Panc1 (cell line): ENCODE measurements around the gene ITGA11. TPM values are rescaled to one million over a fixed set of nuclear protein-coding genes. Genes with fewer than 3 reads are reported as not detected.

Experiments used
- ATAC-seq: fragments of 200-7000 bp; cut with Tn5 transposase; 2 replicates; pipeline ENCODE4 v1.9.1; 2020; ENCODE audit warnings: mild to moderate bottlenecking, moderate library complexity
- BruUV-seq: library from RNA; stranded (reverse); fragments of 400-500 nt; replicated peaks from 2 replicates; lab custom pipeline; 2021; lab: Mats Ljungman, UMichigan
- CTCF ChIA-PET: fragments of 300-600 bp; sonication (Branson Sonifier 250); formaldehyde crosslinking; loops from one replicate; lab custom pipeline; 2022; ENCODE audit warnings: antibody characterized with exemption; lab: Charles Lee
- POLR2A ChIA-PET: fragments of 300-600 bp; sonication (Branson Sonifier 250); formaldehyde crosslinking; loops from one replicate; lab custom pipeline; 2022; ENCODE audit warnings: antibody characterized with exemption; lab: Charles Lee
- DNase-seq: peaks from one replicate; pipeline ENCODE4 v3.0.0-alpha.2; 2010; ENCODE audit warnings: low read depth, low spot score
- H3K27ac ChIP-seq: 2 replicates; pipeline ENCODE4 v1.5.1; 2011; ENCODE audit warnings: mild to moderate bottlenecking, low read length, inconsistent platforms
- H3K27me3 ChIP-seq: fragments of 200-500 bp; sonication (Bioruptor generic); 2 replicates; pipeline ENCODE4 v1.6.0; 2014; ENCODE audit warnings: low read length, inconsistent platforms; ENCODE audit not compliant: control insufficient read depth, insufficient read depth
- H3K36me3 ChIP-seq: fragments of 200-500 bp; sonication (Bioruptor generic); 2 replicates; pipeline ENCODE4 v1.5.1; 2014; ENCODE audit warnings: inconsistent platforms, mild to moderate bottlenecking, low read length, moderate library complexity; ENCODE audit not compliant: control insufficient read depth, insufficient read depth
- H3K4me1 ChIP-seq: 2 replicates; pipeline ENCODE4 v1.5.1; 2011; ENCODE audit warnings: inconsistent platforms, mild to moderate bottlenecking, low read length, moderate library complexity; ENCODE audit not compliant: control insufficient read depth, insufficient read depth
- H3K4me3 ChIP-seq, 2 experiments: 2 replicates each; pipeline ENCODE4 v1.5.1; 2011 to 2012; ENCODE audit warnings: low read depth in 2 of 2, low read length in 2 of 2, mild to moderate bottlenecking in 2 of 2, inconsistent platforms in 1 of 2, moderate library complexity in 1 of 2
- H3K9me3 ChIP-seq: fragments of 200-500 bp; sonication (Bioruptor generic); 2 replicates; pipeline ENCODE4 v1.5.1; 2014; ENCODE audit warnings: low read depth, mild to moderate bottlenecking, inconsistent platforms, low read length, moderate library complexity; ENCODE audit not compliant: control insufficient read depth, insufficient read depth
- POLR2AphosphoS5 ChIP-seq: IDR thresholded peaks from 2 replicates; pipeline ENCODE4 v1.6.1; 2012; ENCODE audit warnings: mild to moderate bottlenecking, low read depth, low read length, moderate library complexity
- SIN3A ChIP-seq: IDR thresholded peaks from 2 replicates; pipeline ENCODE4 v1.6.1; 2012; ENCODE audit warnings: low read depth, mild to moderate bottlenecking, low read length, moderate library complexity, borderline replicate concordance; ENCODE audit not compliant: insufficient read depth
- TCF7L2 ChIP-seq: IDR thresholded peaks from 2 replicates; pipeline ENCODE4 v1.6.1; 2011; ENCODE audit warnings: mild to moderate bottlenecking, low read depth, low read length, inconsistent platforms
- in situ Hi-C: cut with HindIII; loops from 2 replicates; pipeline ENCODE4 v1.10.0; 2016; ENCODE audit warnings: low sequenced_read_pairs, low pct_unique_long_range_greater_than_20kb
- intact Hi-C: fragments of 100-400 bp; cut with micrococcal nuclease; formaldehyde crosslinking; loops from one replicate; pipeline ENCODE4 v1.10.0; 2022; ENCODE audit not compliant: unreplicated experiment
- total RNA-seq: library from RNA; stranded (reverse); gene quantifications from one replicate; pipeline ENCODE4 v1.2.1, GENCODE V29; 2021; ENCODE audit not compliant: unreplicated experiment
- TF ChIP-seq, protein P1 (sequence below): fragments of 450-650 bp; IDR thresholded peaks from 2 replicates; pipeline ENCODE4 v1.5.1; 2017; ENCODE audit warnings: mild to moderate bottlenecking
- TF ChIP-seq, protein P2 (sequence below), 2 experiments: IDR thresholded peaks; 2 replicates each; pipeline ENCODE4 v1.6.1; 2011 to 2012; ENCODE audit warnings: low read depth in 2 of 2, control low read depth in 1 of 2, low read length in 1 of 2, mild to moderate bottlenecking in 1 of 2, moderate library complexity in 1 of 2; ENCODE audit not compliant: insufficient read depth in 1 of 2

The ITGA11 gene
- total RNA-seq, 1 experiment from 2014 or later, result 0.28 TPM

DNA sequence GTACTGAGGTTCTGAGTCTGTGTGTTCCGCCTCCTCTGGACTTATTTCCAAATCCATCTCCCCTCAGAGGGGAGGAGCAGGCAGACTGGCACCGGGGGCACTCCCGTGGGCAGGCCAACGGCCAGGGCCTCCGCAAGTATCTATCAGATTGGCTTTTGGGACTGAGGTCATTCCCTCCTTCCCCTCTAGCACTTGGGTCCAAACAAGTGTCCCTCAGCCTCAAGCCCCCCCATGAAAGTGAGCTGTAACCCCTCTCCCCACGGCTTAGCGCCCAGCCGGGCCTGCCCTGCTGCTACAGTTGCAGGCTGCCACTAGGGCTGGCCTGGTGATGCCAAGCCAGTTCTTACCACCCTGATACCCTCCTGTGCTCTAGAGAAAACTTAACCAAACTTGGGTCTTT is 17.4 kb downstream of the ITGA11 start:
- no peak for TF ChIP-seq TCF7L2
- TF ChIP-seq, protein P1, sequence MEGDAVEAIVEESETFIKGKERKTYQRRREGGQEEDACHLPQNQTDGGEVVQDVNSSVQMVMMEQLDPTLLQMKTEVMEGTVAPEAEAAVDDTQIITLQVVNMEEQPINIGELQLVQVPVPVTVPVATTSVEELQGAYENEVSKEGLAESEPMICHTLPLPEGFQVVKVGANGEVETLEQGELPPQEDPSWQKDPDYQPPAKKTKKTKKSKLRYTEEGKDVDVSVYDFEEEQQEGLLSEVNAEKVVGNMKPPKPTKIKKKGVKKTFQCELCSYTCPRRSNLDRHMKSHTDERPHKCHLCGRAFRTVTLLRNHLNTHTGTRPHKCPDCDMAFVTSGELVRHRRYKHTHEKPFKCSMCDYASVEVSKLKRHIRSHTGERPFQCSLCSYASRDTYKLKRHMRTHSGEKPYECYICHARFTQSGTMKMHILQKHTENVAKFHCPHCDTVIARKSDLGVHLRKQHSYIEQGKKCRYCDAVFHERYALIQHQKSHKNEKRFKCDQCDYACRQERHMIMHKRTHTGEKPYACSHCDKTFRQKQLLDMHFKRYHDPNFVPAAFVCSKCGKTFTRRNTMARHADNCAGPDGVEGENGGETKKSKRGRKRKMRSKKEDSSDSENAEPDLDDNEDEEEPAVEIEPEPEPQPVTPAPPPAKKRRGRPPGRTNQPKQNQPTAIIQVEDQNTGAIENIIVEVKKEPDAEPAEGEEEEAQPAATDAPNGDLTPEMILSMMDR, result no peak
- no peak for TF ChIP-seq POLR2AphosphoS5
- TF ChIP-seq SIN3A, result no peak
- TF ChIP-seq, protein P2, sequence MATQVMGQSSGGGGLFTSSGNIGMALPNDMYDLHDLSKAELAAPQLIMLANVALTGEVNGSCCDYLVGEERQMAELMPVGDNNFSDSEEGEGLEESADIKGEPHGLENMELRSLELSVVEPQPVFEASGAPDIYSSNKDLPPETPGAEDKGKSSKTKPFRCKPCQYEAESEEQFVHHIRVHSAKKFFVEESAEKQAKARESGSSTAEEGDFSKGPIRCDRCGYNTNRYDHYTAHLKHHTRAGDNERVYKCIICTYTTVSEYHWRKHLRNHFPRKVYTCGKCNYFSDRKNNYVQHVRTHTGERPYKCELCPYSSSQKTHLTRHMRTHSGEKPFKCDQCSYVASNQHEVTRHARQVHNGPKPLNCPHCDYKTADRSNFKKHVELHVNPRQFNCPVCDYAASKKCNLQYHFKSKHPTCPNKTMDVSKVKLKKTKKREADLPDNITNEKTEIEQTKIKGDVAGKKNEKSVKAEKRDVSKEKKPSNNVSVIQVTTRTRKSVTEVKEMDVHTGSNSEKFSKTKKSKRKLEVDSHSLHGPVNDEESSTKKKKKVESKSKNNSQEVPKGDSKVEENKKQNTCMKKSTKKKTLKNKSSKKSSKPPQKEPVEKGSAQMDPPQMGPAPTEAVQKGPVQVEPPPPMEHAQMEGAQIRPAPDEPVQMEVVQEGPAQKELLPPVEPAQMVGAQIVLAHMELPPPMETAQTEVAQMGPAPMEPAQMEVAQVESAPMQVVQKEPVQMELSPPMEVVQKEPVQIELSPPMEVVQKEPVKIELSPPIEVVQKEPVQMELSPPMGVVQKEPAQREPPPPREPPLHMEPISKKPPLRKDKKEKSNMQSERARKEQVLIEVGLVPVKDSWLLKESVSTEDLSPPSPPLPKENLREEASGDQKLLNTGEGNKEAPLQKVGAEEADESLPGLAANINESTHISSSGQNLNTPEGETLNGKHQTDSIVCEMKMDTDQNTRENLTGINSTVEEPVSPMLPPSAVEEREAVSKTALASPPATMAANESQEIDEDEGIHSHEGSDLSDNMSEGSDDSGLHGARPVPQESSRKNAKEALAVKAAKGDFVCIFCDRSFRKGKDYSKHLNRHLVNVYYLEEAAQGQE (IDR thresholded peaks at IDR 0.05; ENCODE audit: insufficient read depth in 1 of 2, low read depth in 2 of 2, low read length in 1 of 2), result no peak
- ChIA-PET CTCF (no interaction called here), POLR2A (no interaction called here)
- H3K4me3 ChIP-seq, result no peak overlapping the region
- DNase-seq (no peak), ATAC-seq (no peak)
- H3K27me3 ChIP-seq, result no peaks in the 10 kb centered on the region
- H3K4me1 ChIP-seq, result no peaks in the 10 kb centered on the region
- no peaks in the 10 kb centered on the region for H3K9me3 ChIP-seq
- H3K36me3 ChIP-seq, result no peaks in the 10 kb centered on the region
- BruUV-seq, result no TSS peak
- intact Hi-C loops (no loop called here), in situ Hi-C loops (no loop called here)
- H3K27ac ChIP-seq, result no peak overlapping the region

DNA sequence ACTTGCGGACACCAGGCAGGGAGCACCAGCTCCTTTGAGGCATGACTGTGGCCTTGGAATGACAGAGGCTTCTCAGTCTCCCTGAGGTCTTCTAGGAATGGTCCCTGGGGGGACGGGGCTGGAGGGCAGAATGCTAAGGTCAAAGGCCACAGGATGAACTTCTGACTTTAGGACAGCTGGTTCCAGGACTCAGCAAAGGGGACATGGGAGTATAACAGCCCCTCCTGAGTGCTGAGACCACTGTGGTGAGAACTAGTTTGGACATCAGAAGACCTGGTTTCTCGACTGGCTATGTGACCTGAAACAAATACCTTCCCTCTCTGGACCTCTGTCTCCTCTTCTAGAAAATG is 17.8 kb downstream of the ITGA11 start:
- ChIA-PET POLR2A (no interaction called here), CTCF (no interaction called here)
- TF ChIP-seq TCF7L2 (no peak), SIN3A (no peak), POLR2AphosphoS5 (no peak)
- TF ChIP-seq, protein P1, result no peak
- TF ChIP-seq, protein P2 (IDR thresholded peaks at IDR 0.05; ENCODE audit: insufficient read depth in 1 of 2, low read depth in 2 of 2, low read length in 1 of 2), result no peak
- Histone ChIP-seq H3K4me1 (no peaks in the 10 kb centered on the region), H3K36me3 (no peaks in the 10 kb centered on the region), H3K4me3 (no peak overlapping the region), H3K9me3 (no peaks in the 10 kb centered on the region), H3K27me3 (no peaks in the 10 kb centered on the region), H3K27ac (no peak overlapping the region)
- intact Hi-C loops, result no loop called here
- ATAC-seq, result no peak
- BruUV-seq, result no TSS peak
- no peak for DNase-seq
- in situ Hi-C loops, result no loop called here
